Activated CD4-positive, CD25-positive, alpha-beta regulatory T cell treated with anti-CD3 and anti-CD28 coated beads, Interleukin-2, amount 50 U/mL, for 16 hours (primary cell): ENCODE data around the gene TCERG1.

Experiments
- DNase-seq: peaks from one replicate; pipeline ENCODE4 v3.0.0-alpha.2; 2020; ENCODE audit warnings: low read depth, low spot score

The TCERG1 gene

GRCh38 chr5:146457431-146457830 is 10.3 kb downstream of the TCERG1 start:
- DNase-seq = no peak

- DNase-seq = no peak
Observed at GRCh38 chr5:146458894-146459293, 11.8 kb downstream of the TCERG1 start.

- no peak for DNase-seq
Observed at GRCh38 chr5:146461319-146461718, 14.2 kb downstream of the TCERG1 start.

DNA sequence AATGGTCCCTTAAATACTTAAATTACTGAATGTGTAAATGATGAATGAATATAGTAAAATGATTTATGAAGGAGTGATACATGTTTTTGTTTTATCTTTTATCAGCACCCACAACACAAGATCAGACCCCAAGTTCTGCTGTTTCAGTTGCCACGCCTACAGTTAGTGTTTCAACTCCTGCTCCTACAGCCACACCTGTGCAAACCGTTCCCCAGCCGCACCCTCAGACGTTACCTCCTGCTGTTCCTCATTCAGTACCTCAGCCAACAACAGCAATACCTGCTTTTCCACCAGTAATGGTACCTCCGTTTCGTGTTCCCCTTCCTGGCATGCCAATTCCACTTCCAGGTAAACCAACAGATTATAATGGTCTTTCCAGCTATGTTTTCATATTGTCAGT is 16.3 kb downstream of the TCERG1 start:
- DNase-seq = no peak

DNA sequence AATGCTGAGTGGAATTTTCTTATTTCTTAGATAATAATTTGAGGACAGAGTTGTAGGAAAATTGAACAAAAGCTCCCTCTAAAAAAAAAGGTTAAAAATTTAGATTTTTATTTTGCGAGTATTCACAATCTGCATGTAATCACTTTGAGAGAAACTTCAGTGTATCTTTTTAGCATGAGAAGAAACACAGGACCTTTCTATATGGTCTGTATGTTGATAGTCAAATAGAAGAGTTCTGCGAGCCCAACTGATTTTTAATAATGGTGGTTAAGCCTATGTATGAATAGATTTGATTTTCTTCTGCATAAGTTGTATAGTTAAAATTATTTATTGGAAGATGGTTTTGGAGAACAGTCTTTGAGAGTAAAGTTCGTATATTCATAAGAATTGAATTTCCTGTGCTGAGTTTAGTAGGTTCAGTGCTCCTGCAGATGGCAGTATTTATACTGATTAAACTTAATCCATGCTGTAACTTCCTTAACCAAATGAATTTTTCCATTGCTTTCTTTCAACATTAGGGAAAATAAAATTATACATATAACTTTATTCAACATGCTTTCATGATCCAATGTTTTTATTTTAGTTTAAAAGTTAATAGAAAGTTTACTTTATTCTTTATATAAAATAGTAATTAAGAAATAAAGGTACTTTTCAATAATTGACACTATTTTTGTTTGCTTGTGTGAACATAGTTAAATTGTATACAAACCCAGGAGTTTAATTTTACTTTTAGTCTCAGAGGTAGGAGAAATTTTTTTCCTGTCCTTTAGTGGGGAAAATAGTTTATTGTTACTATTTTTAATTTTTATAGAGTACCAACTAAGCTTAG is 19.6 kb downstream of the TCERG1 start:
- DNase-seq = no peak

DNA sequence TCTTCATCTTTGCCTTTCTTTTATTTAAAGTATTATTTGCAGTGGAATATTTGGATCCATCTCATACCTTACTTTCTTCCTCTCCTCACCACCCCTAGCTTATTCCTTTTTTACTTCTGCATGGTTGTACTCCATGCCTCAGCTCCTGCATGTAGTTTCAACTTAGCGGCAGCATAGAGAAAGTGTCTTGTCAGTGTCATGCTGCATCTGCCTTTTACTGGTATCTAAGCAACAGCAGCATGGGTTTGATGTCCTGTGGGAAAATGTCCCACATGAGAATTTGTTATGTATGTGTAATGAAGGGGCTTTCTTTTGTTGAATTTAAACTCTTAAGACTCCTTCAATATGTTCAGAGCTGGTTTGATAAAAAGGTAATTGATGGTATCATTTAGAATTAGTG is 20.6 kb downstream of the TCERG1 start:
- DNase-seq = no peak

GRCh38 chr5:146474065-146474464 is 26.9 kb downstream of the TCERG1 start:
- DNase-seq = no peak

- no peak for DNase-seq
Observed at GRCh38 chr5:146475190-146475780, 28.2 kb downstream of the TCERG1 start.

DNA sequence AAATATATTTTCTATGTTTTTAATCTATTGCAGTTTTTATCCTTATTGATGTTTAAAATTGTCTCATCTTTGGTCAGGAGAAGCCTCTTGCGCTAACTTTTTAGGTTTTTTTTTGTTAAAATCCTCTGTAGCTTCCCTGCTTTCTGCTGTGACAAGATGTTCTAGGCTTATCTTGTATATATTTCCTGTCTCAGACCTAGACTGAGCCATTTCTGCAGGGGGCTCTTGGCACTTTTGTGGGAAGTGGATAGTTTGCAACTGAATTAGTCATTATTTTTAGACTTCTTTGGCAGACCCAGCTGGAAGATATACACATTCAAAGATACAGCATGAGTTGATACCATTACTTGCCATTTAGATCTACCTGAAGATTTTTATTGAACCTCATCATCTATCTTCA is 28.8 kb downstream of the TCERG1 start:
- DNase-seq = no peak

DNA sequence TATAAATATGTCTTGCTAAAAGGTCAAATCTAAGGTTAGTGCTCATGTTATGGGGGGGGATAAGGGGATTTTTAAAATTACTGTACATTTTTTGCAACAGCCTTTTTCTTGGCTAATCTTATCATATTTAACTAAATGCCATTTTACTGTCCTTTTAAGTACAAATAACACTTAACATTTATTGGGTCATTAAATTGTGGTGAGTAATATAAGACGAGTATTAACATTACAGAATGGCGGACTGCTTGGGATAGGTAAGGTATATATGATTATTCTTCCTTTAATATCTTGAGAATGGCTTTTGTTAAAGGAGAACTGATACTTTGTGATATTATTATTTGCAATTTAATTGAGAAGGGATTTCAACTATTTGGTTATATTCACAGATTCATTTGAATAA is 35.6 kb downstream of the TCERG1 start:
- no peak for DNase-seq

DNA sequence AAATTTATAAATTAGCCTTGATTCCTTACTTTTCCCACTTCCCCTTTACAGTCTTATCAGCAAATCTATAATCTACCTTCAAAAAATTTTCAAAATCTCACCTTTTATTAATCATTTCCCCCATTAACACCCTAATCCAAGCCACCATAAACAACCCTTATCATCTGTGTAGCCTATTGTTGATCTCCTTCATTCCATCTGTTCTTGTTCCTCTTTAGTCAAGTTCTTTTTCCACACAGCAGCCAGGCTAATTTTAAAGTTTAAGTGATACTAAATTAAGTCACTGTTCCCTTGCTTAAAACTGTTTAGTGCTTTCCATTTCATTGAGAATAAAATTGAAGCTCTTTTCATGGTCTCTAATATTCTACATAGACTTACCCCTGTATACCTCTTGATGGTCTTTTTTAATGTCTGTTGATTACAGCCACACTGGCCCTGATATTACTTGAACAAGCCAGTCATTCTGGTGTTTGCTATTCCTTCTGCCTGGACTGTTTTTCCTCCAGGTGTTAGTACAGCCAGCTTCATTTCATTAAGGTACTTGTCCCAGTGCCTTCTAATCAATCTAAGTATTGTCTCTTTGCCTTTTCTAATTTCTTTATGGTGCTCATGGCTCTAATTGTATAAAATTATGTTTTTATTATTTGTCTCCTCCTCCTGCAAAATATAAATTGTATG is 37.7 kb downstream of the TCERG1 start:
- no peak for DNase-seq

DNA sequence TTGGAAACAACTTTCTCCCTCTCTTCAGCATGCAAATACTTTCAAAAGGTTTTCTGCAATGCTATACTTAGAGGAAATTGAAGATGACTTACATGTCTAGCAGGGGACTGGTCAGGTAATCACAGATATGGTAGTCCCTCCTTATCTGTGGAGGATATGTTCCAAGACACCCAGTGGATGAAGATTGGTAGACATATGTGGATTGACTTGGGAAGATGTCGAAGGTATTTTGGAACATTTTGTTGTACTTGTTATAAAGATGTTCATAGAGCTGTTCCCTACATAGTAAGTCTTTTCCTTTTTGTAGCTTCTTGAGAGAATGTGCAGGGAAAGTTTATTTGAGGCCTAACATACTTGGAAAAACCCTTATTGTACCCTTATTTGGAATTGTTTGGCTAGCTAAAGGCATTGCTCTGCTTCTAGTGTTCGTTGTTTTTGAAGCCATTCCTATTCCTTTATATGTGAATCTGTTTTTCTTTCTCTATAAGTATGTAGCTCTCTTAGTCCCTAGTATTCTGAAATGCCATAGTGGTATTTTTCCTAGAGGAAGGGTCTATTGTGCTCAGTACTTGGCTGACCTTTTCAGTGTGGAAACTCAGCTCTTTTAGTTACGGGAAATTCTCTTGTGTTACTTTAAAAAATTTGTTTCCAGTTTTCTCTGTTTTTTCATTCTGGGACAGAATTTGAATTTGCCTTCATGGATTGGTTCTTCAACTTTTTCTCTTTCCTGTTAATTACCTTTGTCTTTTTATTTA is 43.1 kb downstream of the TCERG1 start:
- no peak for DNase-seq

DNA sequence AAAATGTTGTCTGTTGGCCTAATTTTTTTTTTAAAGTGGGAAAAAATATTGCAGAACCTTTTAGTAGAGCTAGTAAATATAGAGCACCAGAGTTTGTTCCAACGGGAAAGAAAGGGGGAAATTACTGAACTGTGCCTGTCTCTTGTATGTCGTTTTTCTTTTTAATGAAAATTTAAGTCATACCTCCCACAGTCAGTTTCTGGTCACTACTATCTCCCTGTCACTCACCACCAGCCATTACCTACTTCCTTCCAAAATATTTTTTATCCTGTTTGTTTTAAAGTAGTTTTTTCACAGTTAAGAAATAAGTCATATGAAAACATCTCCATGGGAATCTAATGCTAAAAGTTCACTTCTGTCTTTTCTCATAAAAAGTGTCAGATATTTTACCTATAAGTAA is 47.5 kb downstream of the TCERG1 start:
- no peak for DNase-seq

DNA sequence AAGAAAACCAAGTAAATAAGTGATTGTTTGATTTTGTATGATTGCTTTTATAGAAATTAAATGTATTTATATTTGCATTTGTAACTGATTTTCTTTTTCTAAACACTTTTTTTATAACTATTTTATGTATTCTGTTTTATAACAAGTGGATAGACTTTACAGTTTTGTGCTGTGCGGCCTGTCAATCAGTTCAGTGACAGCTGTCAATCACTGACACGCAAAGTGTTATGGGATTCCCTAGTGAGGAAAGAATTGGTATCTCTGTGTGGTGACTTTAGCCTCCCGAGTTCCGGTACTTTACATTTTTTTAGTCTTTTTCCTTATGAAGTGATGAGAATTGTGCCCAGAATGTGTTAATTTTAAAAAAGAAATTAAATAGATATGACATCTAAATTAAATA is 52.5 kb downstream of the TCERG1 start:
- DNase-seq = no peak

DNA sequence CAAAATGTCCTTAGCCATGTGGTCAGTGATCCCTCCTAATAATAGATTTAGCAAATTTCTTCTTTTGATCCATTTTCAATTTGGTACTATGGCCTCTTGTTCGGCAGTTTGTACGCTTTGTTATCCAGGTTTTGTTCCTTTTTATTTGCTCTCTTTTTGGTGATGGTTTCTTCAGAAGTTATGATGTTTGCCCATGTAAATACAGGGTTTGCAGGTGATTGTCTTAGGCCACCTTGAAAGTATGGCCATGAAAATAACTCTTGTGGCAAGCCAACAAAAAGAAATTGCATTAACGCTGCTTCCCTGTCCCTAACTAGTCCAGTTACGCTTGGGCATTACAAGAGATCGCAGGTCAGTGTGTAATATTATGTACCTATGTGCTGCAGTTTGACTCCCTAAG is 60.3 kb downstream of the TCERG1 start:
- no peak for DNase-seq

GRCh38 chr5:146510559-146511125 is 63.5 kb downstream of the TCERG1 start:
- DNase-seq = no peak

GRCh38 chr5:146513462-146513861 is 66.3 kb downstream of the TCERG1 start:
- no peak for DNase-seq

GRCh38 chr5:146514575-146514974 is 67.4 kb downstream of the TCERG1 start:
- DNase-seq = no peak

GRCh38 chr5:146515473-146516150 is 68.5 kb downstream of the TCERG1 start:
- no peak for DNase-seq

DNA sequence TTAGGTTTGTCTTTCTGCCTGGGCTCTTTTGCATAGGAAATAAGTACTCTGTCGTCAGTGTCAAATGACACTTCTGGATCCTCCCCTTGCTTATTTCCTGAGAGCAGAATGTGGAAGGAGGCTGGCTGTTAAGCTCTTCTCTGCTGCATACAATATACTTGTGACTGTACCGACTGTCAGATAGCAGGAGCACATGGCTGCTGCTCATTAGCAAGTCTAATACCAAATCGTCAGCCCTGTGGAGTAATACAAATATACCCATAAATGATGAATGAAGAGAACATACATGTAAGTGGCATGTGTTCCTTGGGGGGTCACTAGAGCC is 69.0 kb downstream of the TCERG1 start, which contains the start of gene GPR151:
Gene GPR151 (minus strand): TSS at position 40 of the 325 bp plus-strand sequence. CDS start 77 bp downstream, outside the sequence.
- DNase-seq = no peak

DNA sequence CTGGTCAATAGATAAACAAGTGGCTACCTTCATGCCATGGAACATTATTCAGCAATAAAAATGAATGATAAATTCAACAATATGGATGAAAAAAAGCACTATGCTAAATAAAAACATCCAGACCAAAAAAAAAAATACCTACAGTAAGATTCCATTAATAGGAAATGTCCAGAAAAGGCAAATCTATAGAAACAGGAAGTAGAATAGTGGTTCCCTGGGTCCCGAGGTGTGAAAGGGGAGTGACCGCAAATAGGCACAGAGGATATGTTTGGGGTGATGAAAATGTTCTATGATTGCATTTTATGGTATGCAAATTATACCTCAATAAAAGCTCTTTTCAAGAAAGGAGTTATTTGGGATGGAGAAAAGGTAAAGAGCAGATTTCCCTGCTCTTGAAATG is 72.4 kb downstream of the TCERG1 start:
- DNase-seq = no peak
